Tongue (tissue), 2 donors: Measurements from ENCODE around the gene SAMD5. TPM values are rescaled to one million over a fixed set of nuclear protein-coding genes. Genes with fewer than 3 reads are reported as not detected.

Experiments used
- DNase-seq: peaks from one replicate; pipeline ENCODE4 v3.0.0-alpha.2; 2015
- total RNA-seq: library from RNA; depleted of rRNA; stranded (reverse); fragments of >200 nt; gene quantifications from one replicate; pipeline ENCODE4 v1.2.3, GENCODE V29; 2014

Gene SAMD5
- total RNA-seq = 9.5 TPM

DNA sequence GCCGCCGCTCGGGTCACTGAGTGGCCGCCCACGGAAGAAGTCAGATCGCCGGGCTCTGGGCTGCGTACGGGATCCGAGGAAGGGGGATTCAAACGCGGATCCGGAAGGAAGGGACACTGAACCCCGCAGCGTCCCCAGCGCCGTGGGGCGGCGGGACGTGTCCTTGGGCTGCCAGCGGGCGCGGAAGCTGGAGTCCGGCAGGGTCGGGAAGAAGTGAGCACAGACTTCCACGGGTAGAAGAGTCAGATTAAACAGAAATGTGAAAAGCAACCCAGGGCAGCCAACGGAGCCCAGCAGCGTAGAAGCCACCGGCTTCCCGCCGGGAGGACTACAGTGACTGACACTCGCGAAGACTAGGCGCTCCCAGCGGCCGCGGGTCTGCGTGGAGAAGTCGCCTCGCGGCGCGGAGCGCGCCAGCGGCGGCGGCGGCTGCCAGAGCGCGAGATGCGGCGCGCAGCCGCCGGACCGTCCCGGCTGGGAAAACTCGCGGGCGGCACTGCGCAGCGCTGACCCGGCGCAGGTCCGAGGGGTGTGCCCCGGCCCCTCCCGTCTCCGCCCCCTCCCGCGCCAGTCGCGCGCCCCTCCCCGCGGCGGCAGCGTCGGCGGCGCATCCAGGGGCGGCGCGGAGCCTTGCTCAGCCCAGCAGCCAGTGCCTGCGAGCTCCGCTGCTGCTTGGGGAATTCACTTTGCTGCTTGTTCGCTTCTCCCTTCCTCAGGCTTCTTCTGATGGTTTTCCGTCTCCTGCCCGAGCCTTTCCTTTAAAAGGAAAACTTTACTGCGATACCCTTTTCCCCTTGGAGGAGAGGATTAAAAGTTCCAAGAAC lies at the start of gene SAMD5:
Gene SAMD5 (plus strand): TSS at position 649 of the 824 bp plus-strand sequence. CDS start 239 bp downstream, outside the sequence.
- DNase-seq = peak; percentile 88

DNA sequence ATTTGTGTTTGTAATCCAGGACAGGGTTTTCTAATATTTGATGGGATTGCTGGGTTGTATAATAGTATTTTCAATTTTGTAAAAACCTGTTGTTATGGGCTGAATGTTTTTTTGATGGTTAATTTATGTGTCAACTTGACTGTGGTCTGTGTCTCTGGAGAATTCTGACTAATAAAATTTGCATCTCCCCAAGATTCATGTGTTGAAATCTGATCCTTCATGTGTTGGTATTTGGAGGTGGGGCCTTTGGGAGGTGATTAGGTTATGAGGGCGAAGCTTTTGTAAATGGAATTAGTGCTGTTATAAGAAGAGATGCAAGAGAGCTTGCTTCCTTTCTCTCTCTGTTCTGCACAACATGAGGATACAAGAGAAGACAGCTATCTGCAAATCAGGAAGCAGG lies 48.7 kb upstream of the SAMD5 start:
- DNase-seq = no peak

DNA sequence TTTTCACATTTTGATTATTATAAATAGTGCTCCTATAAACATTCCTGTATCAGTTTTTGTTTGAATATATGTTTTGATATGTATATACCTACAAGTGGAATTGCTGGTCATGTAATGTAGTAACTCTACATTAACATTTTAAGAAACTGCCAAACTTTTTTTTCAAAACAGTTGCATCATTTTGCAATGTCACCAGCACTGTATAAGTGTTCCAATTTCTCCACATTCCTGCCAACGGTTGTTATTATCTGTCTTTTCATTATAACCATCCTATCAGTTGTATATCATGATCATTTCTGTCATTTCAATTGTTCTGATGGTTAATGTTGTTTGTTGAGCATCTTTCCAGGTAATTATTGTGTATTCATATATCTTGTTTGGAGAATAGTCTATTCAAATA lies 44.8 kb upstream of the SAMD5 start:
- no peak for DNase-seq

DNA sequence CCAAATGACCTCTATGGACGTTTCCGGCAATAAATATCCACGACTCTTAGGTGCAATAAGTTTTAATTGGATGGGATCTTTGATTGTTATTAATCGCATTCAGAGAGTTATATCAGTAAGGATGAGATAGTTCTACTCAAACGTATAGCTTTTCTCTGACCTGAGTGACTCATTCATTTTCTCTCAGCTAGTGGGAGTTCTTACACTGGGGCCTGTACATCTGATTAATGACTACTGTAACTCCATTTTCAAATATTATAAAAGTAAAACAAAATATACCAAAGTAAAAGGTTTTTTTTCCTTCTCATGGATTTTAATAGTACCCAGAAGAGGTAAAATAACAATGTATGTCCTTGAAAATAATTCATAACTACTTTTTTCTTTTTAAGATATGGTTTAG lies 41.1 kb upstream of the SAMD5 start:
- DNase-seq = no peak

DNA sequence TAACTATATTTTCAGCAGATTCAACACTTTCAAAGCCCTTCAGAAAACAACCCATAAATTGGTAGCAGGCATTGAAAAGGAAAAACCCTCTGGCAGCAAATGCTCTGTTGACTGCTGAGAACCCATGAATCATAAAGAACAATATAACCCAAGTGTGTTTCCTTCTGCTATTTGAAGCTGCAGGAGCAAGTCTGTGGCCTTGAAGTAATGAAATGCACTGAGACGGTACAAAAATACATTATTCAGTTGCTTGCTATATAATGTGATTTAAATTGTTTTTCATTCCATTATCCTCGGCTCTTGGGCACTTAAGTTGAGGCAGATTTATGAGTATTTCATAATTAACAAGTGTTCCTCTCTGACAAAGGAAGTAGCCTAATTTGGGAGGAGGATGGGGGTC lies 40.6 kb upstream of the SAMD5 start:
- DNase-seq = no peak

DNA sequence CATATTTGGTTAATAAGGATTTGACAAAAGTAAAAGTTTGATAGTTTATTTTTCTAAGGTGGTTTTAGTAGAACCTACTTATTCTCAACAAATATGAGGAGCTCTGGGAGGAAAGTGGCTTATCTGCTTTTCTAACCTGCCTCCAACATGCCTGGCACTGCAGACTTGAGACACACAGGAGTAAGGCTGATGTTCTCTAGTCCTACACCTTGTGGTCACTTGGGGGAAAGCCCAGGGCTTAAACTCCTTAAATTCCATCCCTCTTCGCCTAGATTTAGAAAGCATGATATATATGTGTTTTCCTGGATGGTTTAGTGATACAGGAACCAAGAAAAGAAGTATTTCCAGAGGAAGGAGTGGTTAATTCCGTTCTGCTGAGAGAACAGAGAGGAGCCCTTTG lies 39.9 kb upstream of the SAMD5 start:
- DNase-seq = no peak

DNA sequence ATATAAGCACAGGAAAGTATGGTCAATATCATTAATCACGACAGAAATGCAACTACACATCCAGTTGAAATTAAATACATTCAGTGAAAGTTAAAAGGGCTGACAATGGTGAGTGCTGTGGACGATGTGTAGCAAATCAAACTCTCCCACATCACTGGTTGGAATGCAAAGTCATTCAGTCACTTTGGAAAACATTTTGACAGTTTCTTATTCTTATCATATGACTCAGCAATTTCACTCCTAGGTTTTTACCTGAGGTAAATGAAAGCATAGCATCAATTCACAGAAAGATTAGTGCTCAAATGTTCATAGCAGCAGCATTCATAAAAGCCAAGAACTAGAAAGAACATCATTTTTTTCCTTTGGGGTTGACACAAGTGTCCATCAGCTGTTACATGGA lies 28.6 kb upstream of the SAMD5 start:
- no peak for DNase-seq

DNA sequence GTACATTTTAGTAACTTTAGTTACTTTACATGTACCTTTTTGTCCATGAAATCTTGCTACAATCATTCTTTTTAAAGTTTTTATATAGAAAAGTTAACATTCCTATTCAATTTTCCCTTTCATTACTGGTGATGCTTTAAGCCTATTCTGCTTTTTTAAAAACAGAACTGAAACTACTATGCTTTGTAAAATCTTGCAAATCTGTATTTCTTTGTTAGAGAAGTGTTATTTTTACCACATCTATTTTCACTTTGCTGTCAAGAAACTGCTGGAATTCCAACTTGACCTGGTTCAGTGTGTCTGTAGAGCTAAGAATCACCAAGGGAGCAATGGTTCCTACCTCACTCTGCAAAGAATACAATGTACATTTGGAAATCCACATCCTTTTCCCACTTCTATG lies 21.8 kb upstream of the SAMD5 start:
- DNase-seq = no peak

DNA sequence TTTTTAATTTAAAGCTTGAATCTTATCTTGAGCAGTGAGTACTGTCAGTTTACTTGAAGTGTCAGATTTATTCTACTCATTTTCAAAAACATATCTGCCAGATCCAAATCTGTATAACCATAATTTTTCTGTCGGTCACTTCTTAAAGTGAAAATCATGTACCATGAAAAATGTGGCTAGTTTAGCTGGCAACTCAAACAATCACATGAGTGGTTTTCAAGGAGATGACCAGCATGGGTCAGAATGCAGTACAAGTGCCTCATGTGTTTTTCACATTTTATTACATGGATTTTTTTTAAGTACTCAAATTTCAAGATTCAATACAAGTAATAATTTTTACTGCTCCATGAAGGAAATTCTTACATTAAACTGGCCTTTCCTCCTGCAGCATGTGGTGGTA lies 11.0 kb upstream of the SAMD5 start:
- DNase-seq = no peak

DNA sequence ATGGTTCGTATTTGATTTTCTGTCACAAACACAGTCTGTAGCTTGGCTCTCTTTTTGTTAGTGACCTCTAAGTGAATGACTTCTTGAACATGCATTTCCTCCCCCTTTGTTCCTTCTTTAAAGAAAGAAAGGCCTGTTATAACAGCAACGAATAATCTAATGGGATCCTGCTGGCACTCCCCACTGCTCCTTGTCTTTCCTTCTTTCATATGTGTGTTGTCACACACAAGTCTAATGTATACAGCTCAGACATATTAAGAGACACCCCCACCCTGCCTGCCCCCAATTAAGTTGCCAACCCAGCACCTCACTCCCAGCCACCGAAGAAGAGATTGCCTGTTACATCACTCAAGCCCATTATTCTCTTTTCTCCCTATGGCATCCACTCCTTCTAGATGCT lies 4.9 kb upstream of the SAMD5 start:
- DNase-seq = no peak

DNA sequence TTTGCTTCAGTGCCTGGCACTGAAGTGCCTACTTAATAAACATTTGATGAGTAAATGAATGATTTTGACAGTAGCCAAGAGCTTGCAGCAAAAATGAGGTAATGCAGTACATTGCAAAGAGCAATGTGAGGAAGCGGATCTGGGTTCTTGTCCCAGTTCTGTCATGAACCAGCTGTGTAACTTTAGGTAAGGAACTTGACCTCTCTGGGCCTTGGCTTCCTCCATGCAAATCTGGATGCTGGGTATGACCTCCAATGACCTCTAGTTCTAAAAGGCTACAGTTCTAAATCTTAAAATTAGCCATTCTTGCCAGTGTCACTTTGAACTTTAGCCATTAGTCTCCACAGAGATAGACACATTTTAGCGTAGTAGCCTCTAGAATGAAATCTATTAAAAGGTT lies 3.6 kb upstream of the SAMD5 start:
- DNase-seq = no peak

DNA sequence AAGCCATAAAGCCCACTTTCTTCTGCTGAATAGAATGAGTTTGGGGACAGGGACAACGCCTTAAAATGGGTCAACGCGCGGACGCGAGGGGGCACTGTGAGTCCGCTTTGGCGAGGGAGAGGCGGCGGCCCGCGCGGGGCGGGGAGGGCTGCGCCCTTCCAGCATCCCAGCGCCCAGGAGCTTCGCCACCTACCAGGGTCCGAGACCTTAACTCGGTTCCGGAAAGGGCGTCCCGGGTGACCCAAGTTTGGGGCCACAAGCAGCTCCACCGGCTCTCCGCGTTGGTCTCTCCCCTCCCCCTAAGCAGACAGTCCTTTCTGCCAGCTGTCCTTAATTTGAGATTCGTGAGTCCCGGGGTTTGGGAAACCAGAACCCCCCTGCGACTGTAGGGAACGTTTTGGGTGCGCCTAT lies 1.8 kb upstream of the SAMD5 start:
- DNase-seq = peak; percentile 89

DNA sequence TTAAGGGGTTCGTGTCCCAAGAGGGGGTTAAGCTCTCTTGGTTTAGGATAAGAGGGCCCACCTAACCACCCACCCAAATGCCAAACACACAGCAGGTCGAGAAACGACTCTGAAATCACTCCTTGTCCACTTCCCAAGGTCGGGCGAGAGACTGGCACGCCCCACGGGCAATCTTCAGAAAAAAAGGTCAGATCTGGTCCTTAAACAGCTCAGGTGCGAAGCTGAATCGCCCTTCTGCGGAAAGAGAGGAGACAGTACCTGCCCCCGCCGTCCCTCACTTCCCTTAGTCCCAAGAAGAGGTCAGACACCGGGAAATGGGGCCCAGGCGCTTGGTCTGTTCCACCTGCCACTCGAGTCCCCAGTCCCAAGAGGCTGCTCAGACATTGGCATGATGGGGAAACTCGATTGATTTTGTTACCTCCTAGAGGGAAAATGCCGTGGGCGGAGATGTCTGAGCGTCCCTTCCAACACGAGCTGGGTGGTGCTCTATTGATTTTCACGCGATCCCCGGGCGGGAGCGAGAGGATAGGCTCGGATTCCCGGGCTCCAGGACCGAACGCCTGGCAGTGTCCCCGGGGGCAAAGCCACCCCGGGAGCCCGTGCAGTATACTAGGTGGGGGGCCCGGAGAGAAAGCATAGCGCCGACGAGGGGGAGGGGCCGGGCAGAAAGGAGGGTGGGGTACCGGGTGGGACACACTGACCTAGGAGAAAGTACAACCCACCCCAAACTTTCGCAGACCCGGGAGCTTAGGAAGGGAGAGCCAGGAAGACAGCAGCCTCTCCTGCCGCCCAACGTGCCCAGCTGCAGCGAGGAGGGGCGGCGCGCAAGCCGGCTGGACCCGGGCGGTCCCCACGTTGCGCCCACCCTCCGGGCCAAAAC lies 1.1 kb upstream of the SAMD5 start:
- DNase-seq = peak; percentile 49

DNA sequence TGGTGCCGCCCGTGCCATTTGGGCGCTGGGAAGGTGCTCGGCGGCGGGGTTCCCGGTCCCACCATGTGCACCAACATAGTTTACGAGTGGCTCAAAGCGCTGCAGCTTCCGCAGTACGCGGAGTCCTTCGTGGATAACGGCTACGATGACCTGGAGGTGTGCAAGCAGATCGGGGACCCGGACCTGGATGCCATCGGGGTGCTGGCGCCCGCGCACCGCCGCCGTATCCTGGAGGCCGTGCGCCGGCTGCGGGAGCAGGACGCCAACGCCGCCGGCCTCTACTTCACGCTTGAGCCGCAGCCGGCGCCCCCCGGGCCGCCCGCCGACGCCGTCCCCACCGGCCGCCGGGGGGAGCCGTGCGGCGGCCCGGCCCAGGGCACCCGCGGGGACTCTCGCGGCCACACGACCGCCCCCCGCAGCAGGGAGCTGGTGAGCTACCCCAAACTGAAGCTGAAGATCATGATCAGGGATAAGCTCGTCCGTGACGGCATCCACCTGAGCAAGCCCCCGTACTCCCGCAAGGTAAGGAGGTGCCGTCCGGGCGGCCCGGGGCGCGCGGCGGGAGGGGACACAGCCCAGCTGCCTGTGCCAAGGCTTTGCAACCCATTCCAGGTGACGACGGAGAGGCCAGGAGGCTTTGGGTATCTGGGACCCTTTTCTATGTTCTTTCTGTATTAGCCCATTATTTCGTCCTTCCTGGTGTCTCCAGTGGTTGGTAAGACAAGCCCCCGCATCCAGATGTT lies 547 bp downstream of the SAMD5 start:
- peak; percentile 49 for DNase-seq

DNA sequence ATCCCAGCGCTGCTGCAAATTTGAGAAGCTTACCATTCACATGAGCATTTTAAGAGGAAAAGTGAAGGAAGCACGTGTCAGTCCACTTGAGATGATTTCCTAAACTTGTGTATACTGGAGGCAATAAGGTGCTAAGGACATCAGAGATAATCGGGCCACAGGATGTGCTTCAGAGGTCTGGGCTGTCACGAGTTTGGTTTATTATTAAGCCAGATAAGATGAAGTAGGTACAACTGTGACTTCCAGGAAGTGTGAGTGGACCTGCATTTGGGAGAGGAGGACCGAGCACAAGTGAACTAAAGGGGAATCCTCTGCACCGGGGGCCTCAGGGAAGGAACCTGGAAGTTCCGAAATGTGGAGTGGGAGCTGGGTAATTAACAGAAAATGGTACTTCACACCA lies 1.4 kb downstream of the SAMD5 start:
- peak; percentile 19 for DNase-seq

DNA sequence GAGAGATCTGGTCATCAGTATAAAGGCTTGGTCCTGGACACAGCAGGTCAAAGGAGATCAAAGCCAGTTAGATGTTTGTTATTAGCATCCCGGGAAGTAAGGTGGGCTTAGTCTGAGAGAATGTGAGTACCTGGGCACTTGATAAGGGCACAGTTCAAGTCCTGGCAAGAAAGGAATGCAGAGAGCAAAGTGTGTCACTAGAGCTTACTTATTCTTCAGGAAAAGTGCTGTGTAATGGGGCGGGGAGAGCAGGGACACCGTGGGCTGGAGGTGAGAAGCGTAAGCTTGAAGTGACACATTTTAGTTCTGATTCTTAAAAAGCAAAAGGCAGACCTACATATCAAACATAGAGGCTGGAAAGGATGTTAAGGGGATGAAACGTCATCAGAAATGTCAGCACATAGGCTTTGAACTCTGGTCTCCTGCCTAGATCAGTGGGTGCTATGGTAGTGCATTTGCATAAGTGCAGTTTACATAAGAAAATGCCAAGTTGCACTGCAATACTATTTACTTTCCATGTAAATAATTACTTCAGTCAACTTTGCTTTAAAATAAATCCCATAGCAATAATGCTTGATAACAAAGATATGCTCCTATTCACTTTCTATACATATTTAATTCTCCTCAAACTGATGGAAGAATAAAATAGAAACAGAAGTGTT lies 2.6 kb downstream of the SAMD5 start:
- no peak for DNase-seq

DNA sequence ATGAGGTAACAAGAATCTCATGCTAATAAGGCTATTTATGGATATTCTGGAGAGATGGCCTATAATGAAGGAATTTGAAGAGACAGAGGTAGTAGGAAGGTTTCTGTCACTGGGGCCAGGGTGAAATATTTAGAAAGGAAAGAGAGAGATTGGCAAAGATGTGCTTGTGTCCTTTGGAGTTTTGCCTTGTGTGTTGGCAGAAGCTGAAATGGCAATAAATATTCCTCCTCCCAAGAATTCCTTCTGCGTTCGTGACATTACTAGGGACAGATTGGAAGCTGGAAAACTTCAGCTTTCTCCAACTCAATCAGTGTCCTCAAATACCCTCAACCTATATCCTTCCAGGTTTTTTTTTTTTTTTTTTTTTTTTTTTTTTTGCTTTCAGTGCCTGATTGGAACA lies 6.3 kb downstream of the SAMD5 start:
- DNase-seq = no peak

DNA sequence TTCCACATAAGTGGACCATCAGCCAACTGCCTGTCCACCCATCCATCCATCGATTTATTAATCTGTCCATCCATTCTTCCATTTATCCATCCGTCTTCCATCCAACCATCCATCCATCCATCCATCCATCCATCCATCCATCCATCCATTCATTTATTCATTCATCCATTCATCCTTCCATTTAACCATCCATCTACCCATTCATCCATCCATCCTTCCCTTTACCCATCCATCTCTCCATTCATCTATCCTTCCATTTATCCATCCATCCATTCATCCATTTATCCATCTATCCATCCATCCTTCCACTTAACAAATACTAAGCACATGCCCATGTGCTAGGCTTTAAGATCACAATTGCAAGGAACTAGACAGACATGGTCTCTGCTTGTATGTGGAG lies 6.8 kb downstream of the SAMD5 start:
- DNase-seq = no peak

DNA sequence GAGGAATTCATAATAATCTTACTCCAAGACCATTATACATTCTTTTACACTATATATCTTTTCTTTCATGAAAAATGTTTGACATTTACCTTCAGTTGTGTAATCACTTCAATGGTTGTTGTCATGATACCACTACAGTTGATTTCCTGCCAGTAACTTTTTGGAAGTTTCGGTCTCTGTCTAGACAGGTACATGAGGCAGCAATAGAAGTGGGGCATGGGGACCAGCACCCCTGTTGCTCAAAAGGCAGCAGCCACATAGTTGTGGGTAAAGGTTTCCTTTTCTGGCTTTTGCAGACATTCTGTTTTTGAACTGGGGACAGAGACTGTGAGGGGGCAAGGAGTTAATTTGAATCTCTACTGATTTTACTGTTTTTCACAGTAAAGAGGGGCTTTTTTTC lies 14.1 kb downstream of the SAMD5 start:
- no peak for DNase-seq

DNA sequence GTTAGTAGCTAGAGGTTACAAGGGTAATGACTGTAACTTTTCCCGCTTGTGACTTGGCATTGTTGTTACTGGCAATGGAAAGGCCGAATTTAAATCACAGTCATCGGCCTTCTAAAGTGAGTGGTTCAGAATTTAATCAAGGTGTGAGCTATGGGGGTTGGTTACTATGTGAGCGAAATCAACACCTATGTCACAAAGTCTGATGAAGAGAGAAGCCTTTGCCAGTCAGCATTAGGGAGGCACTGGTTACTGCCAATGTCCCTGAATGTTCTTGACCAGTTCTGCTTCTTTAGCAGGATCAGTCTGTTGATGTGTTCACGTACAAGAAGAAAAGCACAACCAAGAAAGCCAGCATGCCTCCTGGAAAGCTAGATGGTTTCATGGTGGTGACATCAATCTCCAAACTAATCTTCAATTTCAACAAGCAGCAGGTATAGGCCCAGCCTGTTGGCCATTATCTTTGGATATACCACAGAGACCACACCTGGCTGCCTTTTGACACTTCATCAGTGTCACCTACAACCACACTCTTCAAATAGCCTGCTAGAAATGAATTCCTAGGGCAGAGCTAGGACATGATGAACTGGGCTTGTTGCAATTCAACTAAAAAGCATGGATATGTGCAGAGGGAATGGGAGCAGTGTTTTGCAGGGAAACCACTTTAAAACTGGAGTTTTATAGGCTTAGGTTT lies 17.2 kb downstream of the SAMD5 start:
- DNase-seq = no peak

DNA sequence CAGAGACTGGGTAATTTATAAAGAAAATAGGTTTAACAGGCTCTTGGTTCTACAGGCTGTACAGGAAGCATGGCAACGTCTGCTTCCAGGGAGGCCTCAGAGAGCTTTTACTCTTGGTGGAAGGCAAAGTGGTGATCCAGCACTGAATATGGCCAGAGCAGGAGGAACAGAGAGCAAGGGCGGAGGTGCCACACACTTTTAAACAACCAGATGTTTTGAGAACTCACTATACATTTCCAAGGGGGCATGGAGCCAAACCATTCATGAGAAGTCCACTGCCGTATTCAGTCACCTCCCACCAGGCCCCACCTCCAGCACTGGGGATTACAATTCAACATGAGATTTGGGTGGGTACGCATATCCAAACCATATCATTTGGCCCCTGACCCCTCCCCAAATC lies 18.7 kb downstream of the SAMD5 start:
- no peak for DNase-seq
